GM08714 (cell line): Measurements from ENCODE around the gene SURF1.

ENCODE experiments used
- H3K4me3 ChIP-seq: fragments of 200-500 bp; sonication (Bioruptor generic); 2 replicates; pipeline ENCODE4 v1.5.1; 2014; ENCODE audit warnings: mild to moderate bottlenecking, low read length, inconsistent platforms
- ZNF274 ChIP-seq: IDR thresholded peaks from 2 replicates; pipeline ENCODE4 v1.6.1; 2012; ENCODE audit warnings: mild to moderate bottlenecking, low read depth, low read length

The SURF1 gene

DNA sequence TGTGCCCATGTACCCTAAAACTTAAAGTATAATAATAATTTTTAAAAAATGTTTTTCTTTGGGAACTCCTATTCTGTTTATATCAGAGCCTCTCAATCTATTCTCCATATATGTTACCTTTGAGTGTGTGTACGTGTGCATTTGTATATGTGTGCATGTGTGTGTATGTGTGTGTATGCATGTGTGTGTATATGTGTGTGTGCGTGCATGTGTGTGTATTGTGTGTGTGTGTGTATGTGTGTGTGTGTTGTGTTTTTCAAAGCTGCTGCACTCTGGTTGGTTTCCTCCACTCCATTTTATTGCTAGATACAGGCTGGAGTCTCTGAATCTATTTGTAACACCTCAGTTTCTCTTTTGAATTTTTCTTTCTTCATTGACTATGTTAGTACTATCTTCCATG is 40.3 kb downstream of the SURF1 start:
- no peak for TF ChIP-seq ZNF274
- no peak overlapping the region for H3K4me3 ChIP-seq

DNA sequence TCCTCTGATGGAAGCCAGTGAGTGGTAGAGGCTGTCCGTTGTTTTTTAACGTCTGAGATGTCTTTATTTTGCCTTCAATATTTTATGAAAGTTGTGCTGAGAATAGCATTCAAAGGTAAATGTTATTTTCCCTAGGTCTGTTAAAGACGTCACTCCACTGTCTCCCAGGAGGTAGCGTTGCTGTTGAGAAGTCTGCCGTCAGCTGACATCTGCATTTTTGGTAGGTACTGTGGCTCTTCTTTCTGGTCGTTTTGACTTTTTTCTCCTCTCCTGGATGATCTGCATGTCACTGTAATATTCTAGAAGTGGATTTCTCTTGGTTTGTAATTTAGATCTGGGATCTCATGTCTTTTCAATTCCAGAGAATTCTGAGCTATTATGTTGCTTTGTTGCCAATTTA is 46.7 kb downstream of the SURF1 start:
- no peak for TF ChIP-seq ZNF274
- no peak overlapping the region for H3K4me3 ChIP-seq

DNA sequence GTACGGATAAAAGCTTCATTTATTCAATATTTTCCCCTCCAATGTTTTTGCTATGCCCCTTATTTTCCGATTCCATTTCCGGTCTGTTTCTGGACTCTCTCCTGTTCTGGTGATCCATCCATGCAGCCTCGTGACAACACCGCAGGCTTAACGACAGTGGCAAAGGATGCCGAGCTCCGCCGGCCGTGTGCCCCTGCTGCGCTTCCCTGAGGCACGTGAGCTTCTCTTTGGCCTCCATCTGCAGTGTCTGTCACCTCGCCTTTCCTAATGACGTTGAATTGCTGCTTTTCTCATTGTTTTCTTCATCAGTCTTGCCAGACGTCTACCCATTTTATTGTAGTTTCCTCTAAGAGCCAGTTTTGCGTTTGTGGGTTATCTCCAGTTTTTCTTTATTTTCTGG is 49.0 kb downstream of the SURF1 start:
- no peak overlapping the region for H3K4me3 ChIP-seq
- TF ChIP-seq ZNF274: no peak

DNA sequence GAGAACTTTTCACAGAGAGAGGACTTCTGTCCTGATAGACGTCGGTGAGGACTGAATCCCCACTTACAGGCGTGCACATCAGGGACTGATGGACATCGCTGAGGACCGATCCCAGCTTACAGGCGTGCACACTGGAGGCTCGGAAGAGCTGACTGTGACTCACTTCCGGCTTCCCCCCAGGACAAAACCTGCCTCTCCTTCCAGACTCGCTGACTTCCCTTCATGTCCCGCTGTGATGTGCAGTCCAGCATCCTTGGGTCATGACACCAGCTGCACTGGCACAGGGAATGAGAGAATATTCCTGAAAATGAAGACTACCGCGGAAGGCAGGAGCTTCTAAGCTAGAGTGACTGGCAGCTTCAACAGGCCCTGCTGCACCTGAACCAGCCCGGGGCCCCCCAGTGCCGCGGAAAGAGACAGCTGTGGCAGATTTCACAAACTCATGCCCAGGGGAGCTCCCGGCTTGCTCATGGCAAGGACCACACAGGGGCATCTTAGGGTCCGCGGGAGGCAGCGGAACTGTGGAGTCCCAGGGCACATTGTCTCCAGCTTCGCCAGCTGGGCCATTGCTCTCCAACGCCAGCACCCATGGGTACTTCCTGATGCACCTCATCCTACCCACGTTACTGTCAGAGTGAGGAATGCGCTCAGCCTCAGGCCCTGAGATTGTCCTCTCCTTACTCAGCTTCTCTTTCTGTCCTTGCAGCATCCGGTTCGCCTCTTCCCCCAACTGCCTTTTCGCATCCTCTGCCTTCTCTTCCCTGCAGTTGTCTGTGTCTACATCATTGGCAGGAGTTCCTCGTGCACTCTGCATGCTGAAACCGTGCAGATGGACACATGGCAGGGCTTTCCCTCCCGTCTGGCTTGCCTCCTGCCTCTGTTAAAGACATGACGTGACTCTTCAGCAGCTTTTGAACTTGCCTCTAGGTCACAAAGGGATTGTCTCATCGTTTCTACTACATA is 49.8 kb downstream of the SURF1 start:
- no peak for TF ChIP-seq ZNF274
- no peak overlapping the region for H3K4me3 ChIP-seq

DNA sequence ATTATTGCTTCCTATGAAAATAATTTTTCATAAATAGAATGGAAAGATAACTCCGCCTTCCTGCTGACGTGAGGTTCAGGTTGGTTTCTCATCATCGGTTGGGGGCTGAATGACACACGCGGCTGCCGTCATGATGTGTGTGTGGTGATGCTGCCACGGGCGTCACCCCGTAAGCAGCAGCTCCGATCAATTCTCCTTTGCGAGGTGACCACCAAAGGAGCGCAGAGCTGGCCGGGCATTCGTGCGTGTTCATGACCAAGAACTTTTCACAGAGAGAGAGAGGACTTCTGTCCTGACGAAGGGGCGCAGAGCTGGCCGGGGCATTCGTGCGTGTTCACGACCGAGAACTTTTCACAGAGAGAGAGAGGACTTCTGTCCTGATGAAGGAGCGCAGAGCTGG is 50.6 kb downstream of the SURF1 start:
- no peak for TF ChIP-seq ZNF274
- H3K4me3 ChIP-seq: no peak overlapping the region

DNA sequence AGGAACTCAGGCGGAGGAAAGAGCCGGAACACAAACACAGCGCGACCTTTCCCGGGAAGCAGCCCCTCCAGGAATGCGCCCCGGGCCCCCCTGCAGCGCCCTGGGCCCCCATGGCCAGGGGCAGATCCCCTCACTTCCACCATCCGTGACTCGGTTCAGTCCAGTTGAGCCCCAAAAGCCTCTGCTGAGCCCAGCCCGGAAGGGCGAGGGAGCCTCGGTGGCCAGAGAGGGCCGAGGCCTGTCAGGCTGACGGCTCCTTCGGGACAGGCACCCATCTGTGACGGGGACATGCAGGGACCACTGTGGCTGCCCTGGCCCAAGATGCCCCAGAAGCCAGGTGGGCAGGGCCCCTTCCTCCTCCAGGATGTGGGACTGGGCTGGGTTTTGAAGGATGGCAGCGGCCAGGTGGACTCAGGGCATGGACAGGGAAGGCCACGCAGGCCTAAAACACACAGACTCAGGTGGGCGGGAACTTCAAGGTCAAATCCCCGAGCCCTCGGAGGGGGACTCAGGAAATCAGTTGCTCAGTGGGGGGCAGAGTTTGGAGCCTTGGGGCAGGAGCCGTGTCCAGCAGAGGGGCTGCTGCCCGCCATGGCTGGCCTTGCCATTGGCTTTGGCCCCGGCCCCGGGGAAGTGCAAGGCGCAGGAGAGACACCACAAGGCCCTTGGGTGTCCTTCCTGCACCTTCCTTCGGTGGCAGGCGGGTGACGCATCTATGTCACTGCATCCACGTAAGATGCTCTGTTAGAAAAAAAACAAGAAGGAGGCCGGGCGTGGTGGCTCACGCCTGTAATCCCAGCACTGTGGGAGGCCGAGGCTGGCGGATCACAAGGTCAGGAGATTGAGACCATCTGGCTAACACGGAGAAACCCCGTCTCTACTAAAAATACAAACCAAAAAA is 51.6 kb downstream of the SURF1 start:
- TF ChIP-seq ZNF274: no peak
- no peak overlapping the region for H3K4me3 ChIP-seq

DNA sequence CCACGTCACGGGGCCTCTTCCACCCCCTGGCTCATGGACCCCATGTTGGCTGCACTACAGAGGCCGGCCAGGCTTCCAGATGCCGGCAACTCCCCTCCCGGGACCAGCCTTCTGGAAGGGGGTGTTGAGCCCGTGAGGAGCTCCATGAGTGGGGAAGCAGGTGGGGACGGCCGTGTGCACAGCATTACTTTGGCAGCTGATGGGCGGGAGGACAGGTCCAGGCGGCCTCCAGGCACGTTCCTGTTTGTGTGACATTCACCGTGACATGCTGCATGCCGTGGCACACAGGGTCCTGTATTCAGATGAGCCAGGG is 52.2 kb downstream of the SURF1 start:
- no peak for TF ChIP-seq ZNF274
- H3K4me3 ChIP-seq: no peak overlapping the region

DNA sequence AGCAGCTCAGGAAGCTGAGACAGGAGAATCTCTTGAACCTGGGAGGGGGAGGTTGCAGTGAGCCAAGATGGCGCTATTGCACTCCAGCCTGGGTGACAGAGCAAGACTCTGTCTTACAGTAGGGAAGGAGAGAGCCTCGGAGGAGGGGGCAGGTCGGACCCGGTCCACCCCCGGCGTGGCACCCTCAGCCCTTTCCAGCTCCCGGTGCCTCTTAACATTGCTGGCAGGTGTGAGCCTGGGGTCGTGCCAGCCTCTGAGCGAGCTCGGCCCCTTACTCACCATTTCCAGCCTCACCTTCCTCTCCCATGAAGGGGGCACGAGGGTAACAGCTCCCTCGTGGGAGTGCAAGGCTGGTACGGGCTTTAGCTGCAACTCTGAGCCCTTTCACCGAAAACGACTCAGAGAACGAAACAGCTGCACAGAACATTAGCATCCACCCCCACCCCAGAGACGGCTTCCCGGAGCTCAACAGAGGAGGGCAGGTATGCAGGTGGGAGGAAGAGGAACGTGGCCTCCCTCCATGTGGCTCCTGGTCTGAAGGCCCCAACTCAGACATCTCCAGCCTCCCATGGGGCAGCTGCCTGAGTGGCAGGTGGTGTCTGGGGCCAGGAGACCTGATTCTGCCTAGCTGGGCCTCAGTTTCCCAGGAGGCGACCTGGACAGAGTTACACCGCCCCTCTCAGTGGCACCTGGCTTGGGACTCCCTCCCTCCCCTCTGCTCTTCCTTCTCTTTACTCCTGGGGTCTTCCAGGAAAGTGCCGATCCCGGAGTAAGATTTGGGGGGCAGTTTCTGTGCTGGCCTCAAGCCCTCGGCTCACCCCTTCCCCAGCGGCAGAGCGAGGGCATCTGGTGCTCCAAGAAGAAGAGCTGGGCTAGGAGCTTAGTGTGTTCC is 52.8 kb downstream of the SURF1 start:
- no peak overlapping the region for H3K4me3 ChIP-seq
- no peak for TF ChIP-seq ZNF274
